ENCODE data around the gene THAP4.

The THAP4 gene, protein sequence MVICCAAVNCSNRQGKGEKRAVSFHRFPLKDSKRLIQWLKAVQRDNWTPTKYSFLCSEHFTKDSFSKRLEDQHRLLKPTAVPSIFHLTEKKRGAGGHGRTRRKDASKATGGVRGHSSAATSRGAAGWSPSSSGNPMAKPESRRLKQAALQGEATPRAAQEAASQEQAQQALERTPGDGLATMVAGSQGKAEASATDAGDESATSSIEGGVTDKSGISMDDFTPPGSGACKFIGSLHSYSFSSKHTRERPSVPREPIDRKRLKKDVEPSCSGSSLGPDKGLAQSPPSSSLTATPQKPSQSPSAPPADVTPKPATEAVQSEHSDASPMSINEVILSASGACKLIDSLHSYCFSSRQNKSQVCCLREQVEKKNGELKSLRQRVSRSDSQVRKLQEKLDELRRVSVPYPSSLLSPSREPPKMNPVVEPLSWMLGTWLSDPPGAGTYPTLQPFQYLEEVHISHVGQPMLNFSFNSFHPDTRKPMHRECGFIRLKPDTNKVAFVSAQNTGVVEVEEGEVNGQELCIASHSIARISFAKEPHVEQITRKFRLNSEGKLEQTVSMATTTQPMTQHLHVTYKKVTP

GRCh38 chr2:241637018-241637794 lies at the start of gene THAP4, which contains the start of gene ATG4B:
TSS of gene THAP4 (minus strand) at chr2:241637158. CDS start at chr2:241637017, 141 bp downstream.
TSS of gene ATG4B (plus strand) at chr2:241637693. CDS start at chr2:241637715, 22 bp downstream.
- no peak for FAIRE-seq

GRCh38 chr2:241686324-241686649 lies 49.3 kb upstream of the THAP4 start:
- FAIRE-seq: no peak

DNA sequence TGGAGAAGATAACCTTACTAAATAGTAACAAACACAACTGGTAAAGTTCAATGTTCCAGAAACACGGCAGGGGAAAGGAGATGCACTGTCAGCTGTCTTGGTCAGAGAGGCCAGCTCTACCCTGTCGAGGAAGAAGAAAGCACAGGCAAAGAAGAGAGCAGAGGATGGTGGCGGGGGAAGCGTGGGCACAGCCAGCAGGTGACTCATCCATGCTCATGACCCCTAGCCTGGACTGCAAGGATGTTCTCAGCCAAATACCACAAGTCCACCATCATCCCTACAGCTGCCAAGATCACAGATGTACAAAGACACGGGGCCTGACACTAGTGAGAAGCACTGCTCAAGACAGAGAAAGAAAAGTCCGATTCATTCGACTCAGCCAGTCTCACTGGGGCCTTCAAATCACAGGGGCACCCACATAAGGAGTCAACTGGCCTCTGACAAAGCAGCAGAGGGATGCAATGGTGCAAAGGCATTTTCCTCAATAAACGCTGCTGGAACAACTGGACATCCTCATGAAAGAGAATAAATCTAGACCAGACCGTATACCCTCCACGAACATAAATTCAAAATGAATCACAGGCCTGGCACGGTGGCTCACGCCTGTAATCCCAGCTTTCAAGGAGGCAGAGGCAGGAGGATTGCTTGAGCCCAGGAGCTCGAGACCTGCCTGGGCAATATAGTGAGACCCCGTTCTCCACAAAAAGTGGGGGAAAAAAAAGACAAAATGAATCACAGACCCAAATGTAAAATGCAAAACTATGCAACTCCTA lies 44.1 kb upstream of the THAP4 start:
- FAIRE-seq: no peak

DNA sequence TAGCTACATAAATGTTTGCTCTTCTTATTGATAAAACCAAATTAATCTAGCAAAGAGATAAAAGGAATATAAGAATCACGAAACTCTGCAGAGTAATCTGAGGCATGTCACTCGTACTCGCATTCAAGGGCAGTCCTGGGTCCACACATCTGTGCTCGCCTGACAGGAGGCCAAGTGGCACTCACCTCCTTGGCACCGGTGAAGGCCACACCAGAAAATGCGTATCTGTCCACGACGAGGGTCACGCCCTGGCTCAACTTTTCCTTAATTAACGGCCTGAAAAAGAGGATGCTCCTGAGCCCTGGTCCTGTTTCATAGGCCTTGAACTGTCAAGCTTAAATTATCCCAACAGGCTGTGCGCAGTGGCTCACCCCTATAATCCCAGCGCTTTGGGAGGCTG lies 43.1 kb upstream of the THAP4 start:
- no peak for FAIRE-seq

- FAIRE-seq: no peak
These were observed 42.0 kb upstream of the THAP4 start for GRCh38 chr2:241678784-241679540.

GRCh38 chr2:241678307-241678706 lies 41.3 kb upstream of the THAP4 start:
- no peak for FAIRE-seq

GRCh38 chr2:241677392-241677791 lies 40.4 kb upstream of the THAP4 start:
- no peak for FAIRE-seq

DNA sequence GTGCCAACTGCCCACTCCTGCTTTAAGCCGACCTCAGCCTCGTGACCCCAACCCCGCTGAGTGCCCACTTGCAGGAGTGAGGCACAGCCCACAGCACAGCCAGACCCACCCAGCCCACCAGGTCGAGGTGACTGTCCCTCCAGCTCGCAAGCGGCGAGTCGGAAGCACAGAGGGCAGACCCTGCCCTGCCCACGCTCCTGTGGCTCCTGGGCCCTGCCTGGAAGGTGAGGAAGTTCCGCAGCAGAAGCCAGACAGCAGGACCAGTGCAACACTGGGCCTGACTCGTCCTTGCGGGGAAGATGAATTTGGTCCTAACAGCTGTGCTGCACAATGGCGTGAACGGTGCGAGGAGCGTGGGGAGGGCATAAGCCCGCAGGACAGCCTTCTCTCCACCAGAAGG lies 39.7 kb upstream of the THAP4 start:
- no peak for FAIRE-seq

DNA sequence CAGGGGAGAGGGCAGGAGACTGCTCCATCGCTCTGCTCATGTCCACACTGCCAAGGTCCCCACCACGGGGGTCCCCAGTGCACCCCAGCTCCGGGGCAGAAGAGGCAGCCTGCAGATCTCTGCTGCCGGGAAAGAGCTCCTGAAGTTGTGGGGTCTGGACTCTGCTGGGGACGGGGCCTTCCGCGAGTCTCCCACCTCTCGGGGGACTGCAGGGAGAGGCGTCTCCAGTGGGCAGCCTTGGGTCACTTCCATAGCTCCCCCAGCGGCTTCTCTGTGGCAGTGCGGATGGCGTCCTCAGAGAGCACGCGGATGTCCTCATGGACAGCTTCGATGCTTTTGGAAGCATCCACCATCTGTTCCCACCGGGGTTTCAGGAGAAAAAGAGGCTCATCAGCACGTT lies 38.9 kb upstream of the THAP4 start:
- no peak for FAIRE-seq

GRCh38 chr2:241673797-241674725 lies 37.1 kb upstream of the THAP4 start:
- FAIRE-seq: no peak

- no peak for FAIRE-seq
These were observed 36.3 kb upstream of the THAP4 start for GRCh38 chr2:241673189-241673663.

GRCh38 chr2:241672243-241673188 lies 35.6 kb upstream of the THAP4 start:
- FAIRE-seq: no peak

- FAIRE-seq: no peak
These were observed 34.7 kb upstream of the THAP4 start for GRCh38 chr2:241671457-241672240.

GRCh38 chr2:241670333-241671110 lies 33.6 kb upstream of the THAP4 start:
- no peak for FAIRE-seq

DNA sequence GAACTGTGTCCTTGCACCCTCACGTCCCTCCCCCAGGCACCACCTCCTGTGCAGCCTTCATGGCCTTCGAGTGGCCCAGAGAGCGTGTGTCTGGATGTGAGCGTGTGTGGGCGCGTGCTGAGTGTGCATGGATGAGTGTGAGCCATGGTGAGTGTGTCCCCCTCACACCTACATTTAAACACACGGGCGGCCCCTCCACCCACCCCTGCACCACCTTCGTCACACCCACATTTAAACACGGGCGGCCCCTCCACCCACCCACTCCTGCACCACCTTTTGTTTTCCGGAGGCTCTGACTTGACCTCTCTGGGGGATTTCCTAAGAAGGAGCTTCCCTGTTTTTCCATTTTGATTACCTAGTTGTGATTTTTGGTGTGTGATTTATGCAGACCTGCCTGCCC lies 31.9 kb upstream of the THAP4 start:
- no peak for FAIRE-seq

DNA sequence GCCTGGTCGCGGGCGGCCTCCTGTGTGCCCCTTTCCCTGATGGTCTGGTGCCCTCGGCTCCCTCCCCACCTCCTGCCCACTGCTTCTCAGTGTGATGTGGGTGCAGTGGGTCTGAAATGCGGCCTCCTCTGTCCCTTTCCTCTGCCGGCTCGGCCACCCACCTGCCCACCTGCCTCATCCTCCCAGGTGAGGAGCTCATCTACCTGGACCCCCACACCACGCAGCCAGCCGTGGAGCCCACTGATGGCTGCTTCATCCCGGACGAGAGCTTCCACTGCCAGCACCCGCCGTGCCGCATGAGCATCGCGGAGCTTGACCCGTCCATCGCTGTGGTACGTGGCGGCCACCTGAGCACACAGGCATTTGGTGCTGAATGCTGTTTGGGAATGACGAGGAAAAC lies 31.4 kb upstream of the THAP4 start:
- FAIRE-seq: no peak

GRCh38 chr2:241666627-241667400 lies 29.9 kb upstream of the THAP4 start:
- no peak for FAIRE-seq
